Hindlimb muscle (tissue), 1 donor: Measurements from ENCODE around the gene TSHZ2. TPM values are rescaled to one million over a fixed set of nuclear protein-coding genes. Genes with fewer than 3 reads are reported as not detected.

Experiments
- DNase-seq: peaks from one replicate; pipeline ENCODE4 v3.0.0-alpha.2; 2013
- polyA plus RNA-seq: library from polyadenylated mRNA; unstranded; fragments of 120-200 nt; gene quantifications from one replicate; pipeline ENCODE4 v1.2.1, GENCODE V29; 2013; ENCODE audit not compliant: insufficient read length

The TSHZ2 gene
- polyA plus RNA-seq, 1 donor, result 8.3 TPM

DNA sequence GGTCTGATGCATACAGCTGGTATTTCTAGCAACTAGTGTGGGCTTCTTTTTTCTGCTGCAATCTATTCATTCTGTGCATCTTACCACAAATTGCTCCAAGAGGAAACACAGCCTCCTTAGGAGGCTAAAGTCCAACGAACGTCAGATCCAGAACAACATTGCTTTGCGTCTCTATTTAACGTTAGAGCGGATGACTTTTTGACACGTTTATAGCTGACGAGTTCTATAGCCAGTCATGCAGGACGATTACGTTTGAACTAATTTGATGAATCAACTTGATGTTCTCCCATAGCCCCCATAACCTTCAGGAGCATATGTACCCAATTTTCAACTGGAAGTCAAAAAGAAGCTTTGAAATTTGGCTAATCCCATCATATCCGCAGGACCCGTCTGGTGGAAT is 59.9 kb downstream of the TSHZ2 start:
- peak; percentile 50 for DNase-seq

DNA sequence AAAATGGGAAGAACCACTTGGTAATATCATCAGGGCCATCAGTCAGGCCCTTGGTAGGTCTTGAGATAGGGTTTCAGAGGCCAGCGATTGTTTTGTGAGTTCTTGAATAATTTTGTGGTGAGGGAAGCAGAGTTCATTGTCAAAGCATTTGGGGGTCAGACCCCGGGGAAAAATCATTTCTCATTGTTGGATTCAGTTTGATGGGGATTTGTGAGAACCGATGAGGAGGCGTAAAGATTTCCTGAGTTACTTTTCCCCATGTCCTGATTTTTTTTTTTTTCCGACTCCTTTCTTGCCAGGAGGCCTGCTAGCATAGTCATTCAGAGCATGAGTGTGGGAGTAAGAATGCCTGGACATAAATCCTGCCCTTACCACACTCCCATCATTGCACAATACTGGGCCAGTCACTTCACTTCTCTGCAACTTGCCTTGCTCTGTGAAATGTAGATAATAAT is 60.3 kb downstream of the TSHZ2 start:
- DNase-seq, result peak; percentile 64

GRCh38 chr20:53033176-53033575 is 61.0 kb downstream of the TSHZ2 start:
- DNase-seq, result no peak

DNA sequence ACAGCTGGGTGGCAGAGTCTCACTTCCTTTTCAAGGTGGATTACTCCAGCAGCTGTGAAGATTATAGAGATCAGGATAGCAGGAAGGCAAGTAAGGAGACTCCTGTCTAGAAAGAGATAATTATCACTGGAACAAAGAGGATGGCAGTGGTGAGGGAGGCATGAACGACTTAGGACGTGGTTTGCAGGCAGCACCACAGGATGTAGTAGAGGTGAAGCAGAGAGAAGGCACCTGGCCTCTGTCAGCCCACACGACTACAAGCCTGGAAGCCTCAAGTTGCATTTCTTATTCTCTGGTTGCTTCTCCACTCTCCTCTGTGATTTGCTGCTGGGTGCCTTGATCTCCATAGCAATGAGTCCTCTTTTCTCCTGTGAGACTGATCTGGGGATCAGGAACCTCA is 62.7 kb downstream of the TSHZ2 start:
- DNase-seq, result no peak

DNA sequence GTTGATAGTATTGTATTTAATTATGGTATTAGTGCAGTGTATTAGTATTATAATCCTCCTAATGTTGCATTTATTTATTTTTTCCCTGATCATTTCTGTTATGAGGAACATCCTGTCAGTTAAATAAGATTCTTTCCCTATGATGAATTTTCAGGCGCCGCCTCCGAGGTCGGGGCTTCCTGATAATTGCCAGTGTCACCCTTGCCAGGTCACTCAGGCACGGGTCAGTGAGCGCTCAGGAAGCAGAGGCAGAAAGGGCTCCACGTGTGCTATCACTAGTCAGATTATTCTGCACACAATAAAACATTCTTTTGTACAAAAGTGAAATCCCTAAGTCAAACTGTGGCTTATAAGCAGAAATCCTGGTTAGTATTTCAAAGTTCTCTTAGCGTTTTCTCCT is 64.8 kb downstream of the TSHZ2 start:
- DNase-seq, result no peak

DNA sequence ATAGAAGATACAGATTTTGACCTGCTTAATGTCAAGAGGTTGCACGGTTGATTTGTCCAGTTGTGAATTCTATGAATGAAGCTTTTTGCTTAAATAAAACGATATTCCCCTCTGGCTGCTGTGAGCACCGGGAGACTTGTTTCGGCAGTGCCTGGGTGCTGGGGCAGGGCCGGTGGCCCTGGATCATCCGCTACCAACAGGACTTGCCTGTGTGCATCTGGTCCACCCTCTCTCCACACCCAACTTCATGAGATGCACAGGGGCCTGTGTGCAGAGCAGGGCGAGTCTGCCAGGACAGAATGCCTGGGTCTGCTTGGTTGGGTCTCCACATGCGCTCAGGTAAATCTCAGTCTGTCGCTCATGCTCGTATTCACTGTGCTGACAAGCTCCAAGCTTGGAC is 65.5 kb downstream of the TSHZ2 start:
- no peak for DNase-seq

- DNase-seq, result no peak
These were observed 66.1 kb downstream of the TSHZ2 start for GRCh38 chr20:53038299-53038698.

GRCh38 chr20:53040693-53041589 is 68.8 kb downstream of the TSHZ2 start:
- DNase-seq, result no peak

DNA sequence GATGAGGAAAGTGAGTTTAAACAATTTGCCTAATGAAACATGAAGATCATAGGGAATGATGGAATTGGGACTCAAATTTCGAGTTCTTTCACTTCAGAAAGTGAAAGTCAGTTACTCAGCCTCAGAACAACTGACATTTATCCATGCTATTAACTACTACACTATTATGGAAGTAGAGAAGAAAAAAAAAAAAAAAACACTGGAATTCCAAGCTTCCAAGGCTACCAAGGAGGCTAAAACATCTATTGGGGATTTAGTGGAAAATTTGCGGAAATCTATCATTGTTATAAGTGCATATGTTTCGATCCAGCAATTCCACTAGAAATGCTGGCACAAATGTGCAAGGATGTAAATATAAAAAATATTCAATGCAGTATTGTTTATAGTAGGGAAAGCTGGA is 70.4 kb downstream of the TSHZ2 start:
- no peak for DNase-seq

DNA sequence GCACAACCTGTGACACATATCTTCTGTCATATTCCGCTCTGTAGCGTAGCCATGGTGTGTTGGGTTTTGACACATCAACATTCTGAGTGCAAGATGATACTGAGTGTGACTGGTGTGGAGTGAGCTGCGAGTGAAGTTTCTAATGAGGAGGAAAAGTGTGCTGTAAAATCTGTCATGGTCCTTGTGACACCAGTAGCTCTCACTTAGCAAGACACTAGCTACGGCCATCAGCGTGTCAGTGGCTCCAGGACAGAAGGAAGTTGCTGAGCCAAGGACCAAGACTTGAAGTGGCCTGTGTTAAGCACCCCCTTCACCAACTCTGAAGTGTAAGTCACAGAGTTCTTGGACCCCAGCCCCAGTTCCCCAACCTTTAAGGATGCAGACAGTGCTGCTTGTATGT is 72.1 kb downstream of the TSHZ2 start:
- DNase-seq, result no peak

DNA sequence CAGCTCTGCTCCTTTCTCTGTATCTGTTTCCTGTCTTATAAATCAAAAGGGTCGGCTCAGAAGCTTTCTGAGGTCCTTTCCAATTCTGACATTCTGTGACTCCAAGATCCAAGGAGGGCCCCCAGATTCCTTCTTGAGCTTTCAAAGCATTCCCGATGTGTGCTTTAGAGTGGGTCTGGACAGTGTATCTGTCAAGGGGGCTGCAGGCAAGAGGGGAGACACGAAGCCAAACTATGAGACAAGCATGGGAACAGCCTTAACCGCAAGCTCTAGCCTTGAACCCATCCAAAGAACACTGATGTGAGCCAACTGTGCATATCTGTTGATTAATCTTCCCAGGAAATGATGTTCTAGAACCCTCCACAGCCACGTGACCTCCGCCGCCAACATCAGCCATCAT is 73.8 kb downstream of the TSHZ2 start:
- no peak for DNase-seq

DNA sequence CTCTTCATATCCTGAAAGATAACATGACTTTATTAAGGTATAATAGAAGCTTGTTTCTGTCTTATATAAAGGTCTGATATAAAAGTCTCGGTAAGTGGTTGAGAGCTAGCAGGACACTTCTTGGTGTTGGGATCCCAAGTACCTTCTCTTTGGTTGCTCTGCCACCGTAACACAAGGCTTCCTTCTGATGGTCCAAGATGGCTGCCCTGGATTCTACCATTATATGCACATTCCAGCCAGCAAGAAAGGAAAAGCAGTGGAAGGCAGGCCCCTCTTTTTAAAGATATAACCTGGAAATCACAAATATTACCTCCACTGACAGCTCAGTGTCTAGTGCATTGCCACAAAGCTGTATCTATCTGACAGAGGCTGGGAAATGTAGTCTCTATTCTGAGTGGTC is 75.0 kb downstream of the TSHZ2 start:
- DNase-seq, result no peak

DNA sequence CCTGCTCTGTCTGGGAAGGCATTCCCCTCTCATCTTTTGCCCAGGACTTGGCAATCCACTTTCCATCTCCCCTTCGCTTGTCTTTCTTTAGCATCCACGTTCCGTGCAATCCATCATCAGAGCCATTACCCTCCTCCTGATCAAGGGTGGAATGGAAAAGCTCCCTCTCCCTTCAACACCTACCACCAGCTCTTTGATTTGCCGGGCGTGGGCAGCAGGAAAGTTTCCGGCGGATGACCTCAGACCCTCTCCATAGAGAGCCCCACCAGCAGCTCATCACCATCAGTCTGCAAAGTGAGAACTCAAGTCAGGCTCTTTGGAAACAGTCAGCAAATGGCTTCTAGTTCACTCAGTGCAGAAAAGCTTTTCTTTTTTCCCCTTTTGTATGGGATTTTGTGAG is 76.2 kb downstream of the TSHZ2 start:
- DNase-seq, result no peak

DNA sequence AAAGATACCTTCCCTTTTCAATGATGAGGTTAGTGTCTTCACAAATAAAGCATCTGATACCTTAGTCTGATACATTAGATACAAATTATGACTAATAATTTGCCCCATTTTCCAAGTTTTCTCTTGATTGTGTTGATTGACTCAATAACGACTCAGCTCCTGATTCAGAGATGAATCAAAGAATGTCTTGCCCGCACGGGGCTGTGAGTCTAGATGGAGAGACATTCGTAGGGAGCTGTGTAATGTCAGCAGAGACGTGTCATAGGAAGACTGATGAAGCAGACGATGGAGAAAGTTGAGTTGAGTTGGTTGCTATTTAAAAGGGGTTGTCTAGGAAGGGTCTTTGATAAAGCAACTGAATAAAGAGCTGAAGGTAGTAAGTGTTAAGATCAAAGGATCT is 78.2 kb downstream of the TSHZ2 start:
- no peak for DNase-seq

DNA sequence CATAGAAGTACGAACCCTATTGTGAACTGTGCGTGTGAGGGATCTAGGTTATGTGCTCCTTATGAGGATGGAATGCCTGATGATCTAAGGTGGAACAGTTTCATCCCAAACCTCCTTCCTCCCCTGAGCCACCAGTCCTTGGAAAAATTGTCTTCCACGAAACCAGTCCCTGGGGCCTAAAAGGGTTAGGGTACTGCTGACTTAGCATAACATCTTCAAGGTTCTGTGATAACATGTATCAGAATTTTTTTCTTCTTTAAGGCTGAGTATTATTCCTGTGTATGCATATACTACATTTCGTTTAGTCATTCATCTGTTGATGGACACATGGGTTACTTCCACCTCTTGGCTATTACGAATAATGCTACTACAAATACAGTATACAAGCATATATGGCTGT is 80.2 kb downstream of the TSHZ2 start:
- no peak for DNase-seq

DNA sequence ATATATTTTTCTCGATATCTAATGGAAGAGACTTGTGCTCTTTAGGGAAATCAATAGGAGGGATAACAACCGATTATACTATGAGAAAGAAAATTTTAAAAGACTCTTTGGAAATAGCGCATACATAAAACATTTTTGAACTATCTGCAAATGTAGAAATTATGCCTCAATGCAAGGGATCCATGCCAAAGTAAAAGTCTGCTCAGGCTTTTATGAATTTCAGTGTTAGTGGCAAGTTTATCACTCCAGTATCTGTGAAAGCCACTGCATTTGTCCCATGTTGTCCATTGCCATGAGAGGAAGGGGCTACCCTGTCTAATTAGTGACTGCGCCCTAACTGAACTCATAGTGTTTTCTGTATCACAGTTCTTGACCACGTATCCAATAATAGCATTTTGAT is 81.4 kb downstream of the TSHZ2 start:
- DNase-seq, result no peak

DNA sequence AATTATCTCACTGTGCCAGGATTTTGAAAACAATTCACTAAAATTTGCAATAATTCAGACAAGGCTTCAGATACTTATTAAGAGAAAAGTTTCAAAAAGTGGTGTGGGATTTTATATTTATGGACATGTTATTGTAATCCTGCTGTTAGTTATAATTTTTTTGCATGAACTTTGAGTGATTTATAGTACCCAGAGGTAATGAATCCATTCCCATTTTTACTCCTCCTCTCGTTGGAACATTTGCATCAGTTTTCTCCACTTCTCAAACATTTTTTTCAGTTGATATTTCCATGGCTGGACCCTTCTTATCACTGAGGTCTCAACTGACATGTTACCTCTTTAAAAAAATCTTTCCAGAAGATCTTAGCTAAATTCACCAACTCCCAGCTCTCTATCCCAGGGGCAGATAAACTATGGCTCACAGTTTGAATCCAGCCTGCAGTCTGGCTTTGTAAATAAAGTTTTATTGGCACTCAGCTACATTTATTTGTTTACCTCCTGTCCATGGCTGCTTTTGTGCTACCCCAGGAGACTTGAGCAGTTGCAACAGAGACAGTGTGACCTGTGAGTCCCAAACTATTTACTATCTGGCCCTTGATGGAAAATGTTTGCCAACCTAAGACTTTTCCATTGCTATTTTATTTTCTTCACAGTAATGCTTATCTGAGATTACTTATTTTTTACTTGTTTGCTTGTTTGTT is 83.4 kb downstream of the TSHZ2 start:
- no peak for DNase-seq

DNA sequence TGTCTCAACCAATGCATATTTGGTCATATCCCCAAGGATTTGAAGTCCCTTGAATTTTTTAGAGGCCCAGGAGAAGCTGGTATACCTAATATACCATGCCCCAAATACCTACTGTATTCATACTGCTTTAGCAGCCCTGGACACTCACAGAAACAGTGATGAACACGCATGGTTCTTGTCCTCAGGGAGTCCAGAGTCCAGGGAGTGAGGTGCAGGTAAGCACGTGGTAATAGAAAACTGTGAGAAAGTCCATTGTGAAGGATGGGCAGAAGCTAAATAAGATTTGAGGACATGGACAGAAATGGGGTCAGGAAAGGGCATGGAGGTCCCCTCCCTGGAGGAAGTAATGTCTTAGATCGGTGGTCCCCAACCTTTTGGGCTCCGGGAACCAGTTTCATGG is 85.4 kb downstream of the TSHZ2 start:
- no peak for DNase-seq

- no peak for DNase-seq
These were observed 87.7 kb downstream of the TSHZ2 start for GRCh38 chr20:53059848-53060247.

DNA sequence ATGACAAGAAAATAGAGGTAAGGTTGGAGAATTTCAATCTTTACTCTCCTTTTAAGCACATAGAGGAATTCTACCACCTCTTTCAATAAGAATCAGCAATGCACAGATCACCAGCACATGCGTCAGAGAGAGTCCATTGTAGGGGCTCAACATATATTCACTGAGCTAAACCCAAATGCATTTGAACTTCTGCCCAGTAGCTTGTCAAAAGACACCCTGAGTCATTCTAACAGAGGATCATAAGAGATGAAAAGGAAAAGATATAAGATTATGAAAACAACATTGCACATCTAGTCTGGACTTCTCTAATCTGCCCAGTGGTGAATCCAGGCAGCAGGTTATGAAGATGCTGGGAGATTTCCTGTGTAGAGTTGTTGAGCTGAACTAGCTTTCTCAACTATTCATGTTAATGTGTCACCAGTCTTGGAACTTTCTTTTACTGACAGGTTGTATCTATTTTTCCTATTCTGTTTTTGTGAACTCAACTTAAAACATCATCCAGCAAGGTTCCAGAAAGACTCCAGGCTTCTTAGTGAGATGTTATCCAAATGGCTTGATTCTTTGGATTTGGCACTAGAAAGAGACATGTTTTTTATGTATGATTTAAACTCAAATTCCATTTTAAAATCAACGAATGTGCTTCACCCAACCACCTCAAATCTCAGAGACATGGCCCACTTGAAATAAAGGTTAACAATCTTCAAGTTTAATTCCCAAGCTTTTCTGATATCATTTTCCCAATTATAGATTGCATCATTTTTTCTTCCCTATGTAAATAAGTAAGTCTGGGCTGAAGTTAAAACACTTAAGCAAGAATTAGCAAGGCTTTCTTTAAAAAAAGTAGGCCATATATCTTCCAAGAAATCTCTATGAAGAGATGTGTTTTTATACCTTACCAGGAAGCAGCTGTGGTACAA is 89.3 kb downstream of the TSHZ2 start:
- no peak for DNase-seq

GRCh38 chr20:53064935-53065334 is 92.8 kb downstream of the TSHZ2 start:
- no peak for DNase-seq

- DNase-seq, result no peak
These were observed 96.1 kb downstream of the TSHZ2 start for GRCh38 chr20:53068241-53068640.

DNA sequence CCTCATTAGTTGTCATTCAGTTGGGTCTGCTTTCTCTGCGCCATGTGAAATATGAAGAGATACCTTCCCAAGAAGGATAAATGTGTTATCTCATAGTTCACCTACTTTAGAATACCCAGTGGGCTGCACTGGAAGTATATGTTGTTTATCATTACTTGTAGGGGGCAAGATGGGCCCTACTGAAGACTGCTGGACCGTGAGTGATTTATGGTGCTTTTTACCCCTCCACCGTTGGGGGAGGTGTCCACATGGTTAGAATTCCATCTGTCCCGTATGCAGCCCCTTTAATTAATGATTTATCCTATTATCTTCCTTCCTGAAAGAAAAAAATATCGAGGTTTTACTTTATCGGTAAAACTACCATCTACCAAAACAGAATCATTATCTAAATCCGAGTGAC is 97.0 kb downstream of the TSHZ2 start:
- no peak for DNase-seq
